ENCODE data around the gene CHST11.

CHST11 gene

DNA sequence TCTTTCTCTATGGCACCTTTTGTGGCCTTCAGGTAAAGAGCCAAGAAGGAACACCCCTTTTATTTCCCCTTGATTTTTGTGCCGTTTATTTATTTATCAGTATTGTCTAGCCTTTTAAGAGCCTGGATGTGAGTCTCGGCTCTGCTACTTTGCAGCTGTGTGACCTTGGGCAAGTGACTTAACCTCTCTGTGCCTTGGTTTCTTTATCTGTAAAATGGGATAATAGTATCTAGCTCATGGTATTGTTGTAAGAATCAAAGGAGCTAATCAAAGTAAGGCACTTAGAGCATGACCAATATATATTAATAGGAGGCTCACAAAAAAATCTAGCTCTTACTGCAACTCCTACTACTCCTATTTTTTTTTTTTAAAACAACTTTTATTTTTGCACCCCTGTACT lies 179.7 kb downstream of the CHST11 start:
- no peaks in the 10 kb centered on the region for H3K27me3 ChIP-seq (ENCODE audit: control insufficient read depth, insufficient read depth, low read length)
- no peak overlapping the region for H3K9ac ChIP-seq (ENCODE audit: low read length)
- peaks cover 10% of the 10 kb centered on the region; the same call in 1 of the 2 replicates for H3K9me3 ChIP-seq (ENCODE audit: control insufficient read depth, insufficient read depth, low read depth, low read length)
- no peak overlapping the region for H3K27ac ChIP-seq (ENCODE audit: low read depth, low read length)
- peaks cover 3% of the 10 kb centered on the region; the same call in 1 of the 2 replicates for H3K4me1 ChIP-seq (ENCODE audit: control insufficient read depth, insufficient read depth, low read length)
- no peak overlapping the region for H3K4me3 ChIP-seq (ENCODE audit: low read depth, low read length)
- H3K36me3 ChIP-seq (ENCODE audit: control insufficient read depth, insufficient read depth, low read length), result no peaks in the 10 kb centered on the region

DNA sequence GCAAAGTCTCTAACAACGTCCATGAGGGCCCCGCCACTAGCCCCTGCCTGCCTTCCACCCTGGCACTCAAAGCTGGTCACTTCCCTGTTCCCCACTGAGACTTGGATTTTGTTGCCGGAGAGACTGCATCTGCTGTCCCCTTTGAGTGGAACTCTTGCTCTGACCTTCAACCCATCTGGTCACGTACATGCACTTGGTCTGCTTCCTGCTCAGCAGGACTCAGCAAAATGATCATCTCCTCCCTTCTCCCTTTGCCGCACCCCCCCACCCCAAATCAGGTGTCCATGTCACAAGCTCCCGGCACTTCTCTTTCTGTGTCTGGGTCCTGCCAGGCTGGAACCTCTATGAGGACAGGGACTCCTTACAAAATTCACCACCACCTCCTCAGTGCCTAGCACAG lies 180.9 kb downstream of the CHST11 start:
- Histone ChIP-seq H3K4me3 (ENCODE audit: low read depth, low read length) (no peak overlapping the region), H3K36me3 (ENCODE audit: control insufficient read depth, insufficient read depth, low read length) (no peaks in the 10 kb centered on the region), H3K9ac (ENCODE audit: low read length) (no peak overlapping the region), H3K27ac (ENCODE audit: low read depth, low read length) (no peak overlapping the region), H3K27me3 (ENCODE audit: control insufficient read depth, insufficient read depth, low read length) (no peaks in the 10 kb centered on the region), H3K9me3 (ENCODE audit: control insufficient read depth, insufficient read depth, low read depth, low read length) (peaks cover 10% of the 10 kb centered on the region; the same call in 1 of the 2 replicates), H3K4me1 (ENCODE audit: control insufficient read depth, insufficient read depth, low read length) (no peaks in the 10 kb centered on the region)

DNA sequence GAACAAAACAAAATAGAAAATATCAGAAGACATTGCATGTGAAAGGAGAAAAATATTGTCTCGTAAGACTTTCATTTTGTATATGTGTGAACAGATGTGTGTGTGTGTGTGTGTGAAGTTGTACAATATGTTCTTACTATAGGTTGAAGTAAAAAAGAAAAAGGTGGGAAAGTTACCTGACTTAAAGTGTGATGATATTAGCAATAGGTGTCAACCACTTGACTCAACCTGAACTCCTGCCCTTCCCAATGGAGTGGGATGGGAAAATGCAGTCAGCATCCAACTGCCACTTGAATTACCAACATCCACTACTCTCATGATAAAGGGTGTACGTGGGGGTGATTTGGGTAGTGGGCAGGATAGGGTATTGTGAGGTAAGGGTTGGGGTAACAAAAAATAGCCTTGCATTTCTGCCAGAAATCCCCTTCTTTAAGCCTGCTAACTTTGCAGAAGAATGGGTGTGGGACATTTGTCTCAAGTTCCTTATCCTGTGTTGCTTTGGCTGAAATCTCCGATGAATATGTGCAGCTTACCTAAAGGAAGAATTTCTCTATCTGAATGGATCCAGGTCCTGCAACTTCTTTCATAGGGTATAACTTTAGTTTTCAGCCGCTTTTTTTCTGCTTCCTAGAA lies 181.6 kb downstream of the CHST11 start:
- H3K9ac ChIP-seq (ENCODE audit: low read length), result no peak overlapping the region
- H3K27me3 ChIP-seq (ENCODE audit: control insufficient read depth, insufficient read depth, low read length), result no peaks in the 10 kb centered on the region
- H3K4me1 ChIP-seq (ENCODE audit: control insufficient read depth, insufficient read depth, low read length), result no peaks in the 10 kb centered on the region
- no peak overlapping the region for H3K27ac ChIP-seq (ENCODE audit: low read depth, low read length)
- no peak overlapping the region for H3K4me3 ChIP-seq (ENCODE audit: low read depth, low read length)
- H3K9me3 ChIP-seq (ENCODE audit: control insufficient read depth, insufficient read depth, low read depth, low read length), result peaks cover 10% of the 10 kb centered on the region; the same call in 1 of the 2 replicates
- H3K36me3 ChIP-seq (ENCODE audit: control insufficient read depth, insufficient read depth, low read length), result no peaks in the 10 kb centered on the region

DNA sequence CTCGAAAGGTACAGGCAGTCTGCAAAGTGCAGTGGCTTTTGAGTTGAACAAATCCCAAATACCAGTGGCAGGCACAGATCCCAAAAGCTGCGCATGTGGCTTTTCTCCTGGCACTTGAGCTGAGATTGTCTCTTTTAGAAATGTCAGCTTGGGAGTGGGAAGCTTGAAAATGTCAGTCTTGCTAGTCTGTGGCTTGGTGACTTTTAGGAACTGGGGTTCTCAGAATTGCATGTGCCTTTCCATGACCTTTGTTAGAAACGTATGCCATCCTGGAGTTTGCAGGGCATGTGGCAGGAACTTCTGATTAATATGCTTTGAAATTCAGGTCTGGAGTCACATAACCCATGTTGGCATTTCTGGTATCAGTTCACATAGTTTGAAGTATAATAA lies 182.1 kb downstream of the CHST11 start:
- H3K9me3 ChIP-seq (ENCODE audit: control insufficient read depth, insufficient read depth, low read depth, low read length), result peaks cover 10% of the 10 kb centered on the region; the same call in 1 of the 2 replicates
- no peaks in the 10 kb centered on the region for H3K27me3 ChIP-seq (ENCODE audit: control insufficient read depth, insufficient read depth, low read length)
- H3K27ac ChIP-seq (ENCODE audit: low read depth, low read length), result no peak overlapping the region
- H3K36me3 ChIP-seq (ENCODE audit: control insufficient read depth, insufficient read depth, low read length), result no peaks in the 10 kb centered on the region
- H3K4me3 ChIP-seq (ENCODE audit: low read depth, low read length), result no peak overlapping the region
- no peaks in the 10 kb centered on the region for H3K4me1 ChIP-seq (ENCODE audit: control insufficient read depth, insufficient read depth, low read length)
- H3K9ac ChIP-seq (ENCODE audit: low read length), result no peak overlapping the region

DNA sequence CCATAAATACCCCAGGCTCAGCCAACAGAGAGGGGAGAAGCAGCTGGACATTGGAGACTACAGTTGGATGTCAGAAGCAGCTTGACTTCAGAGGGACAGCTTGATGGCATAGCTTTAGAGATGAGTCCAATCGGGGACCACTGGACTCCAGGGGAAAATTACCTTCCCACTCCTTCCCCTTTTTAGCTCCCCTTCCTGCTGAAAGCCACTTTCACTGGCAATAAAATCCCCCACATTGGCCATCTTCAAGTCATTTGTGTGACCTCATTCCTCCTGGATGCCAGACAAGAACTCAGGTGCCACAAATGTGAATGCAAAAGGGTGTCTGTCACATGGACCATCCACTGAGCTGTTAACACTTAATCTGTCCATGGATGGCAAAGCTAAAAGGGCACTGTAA lies 184.2 kb downstream of the CHST11 start:
- Histone ChIP-seq H3K4me1 (ENCODE audit: control insufficient read depth, insufficient read depth, low read length) (no peaks in the 10 kb centered on the region), H3K27ac (ENCODE audit: low read depth, low read length) (no peak overlapping the region), H3K9me3 (ENCODE audit: control insufficient read depth, insufficient read depth, low read depth, low read length) (peaks cover 10% of the 10 kb centered on the region; the same call in 1 of the 2 replicates), H3K9ac (ENCODE audit: low read length) (no peak overlapping the region), H3K27me3 (ENCODE audit: control insufficient read depth, insufficient read depth, low read length) (no peaks in the 10 kb centered on the region), H3K4me3 (ENCODE audit: low read depth, low read length) (no peak overlapping the region), H3K36me3 (ENCODE audit: control insufficient read depth, insufficient read depth, low read length) (no peaks in the 10 kb centered on the region)

DNA sequence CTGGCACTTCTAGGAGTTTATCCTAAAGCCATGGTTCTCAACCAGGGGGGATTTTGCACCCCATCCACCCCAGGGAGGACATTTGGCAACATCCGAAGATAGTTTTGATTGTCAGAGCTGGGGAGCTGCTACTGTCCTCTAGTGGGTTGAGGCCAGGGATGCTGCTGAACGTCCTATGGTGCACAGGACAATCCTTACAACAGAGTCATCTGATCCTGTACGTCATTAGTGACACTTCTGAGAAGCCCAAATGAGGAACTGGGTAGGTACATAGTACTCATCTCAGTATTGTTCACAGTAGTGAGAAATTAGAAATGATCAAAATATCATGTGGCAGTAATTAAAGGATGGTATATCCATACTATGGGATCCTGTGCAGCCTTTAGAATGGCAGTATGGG lies 185.1 kb downstream of the CHST11 start:
- H3K9me3 ChIP-seq (ENCODE audit: control insufficient read depth, insufficient read depth, low read depth, low read length), result peaks cover 10% of the 10 kb centered on the region; the same call in 1 of the 2 replicates
- no peak overlapping the region for H3K9ac ChIP-seq (ENCODE audit: low read length)
- no peak overlapping the region for H3K27ac ChIP-seq (ENCODE audit: low read depth, low read length)
- H3K4me3 ChIP-seq (ENCODE audit: low read depth, low read length), result no peak overlapping the region
- no peaks in the 10 kb centered on the region for H3K27me3 ChIP-seq (ENCODE audit: control insufficient read depth, insufficient read depth, low read length)
- H3K4me1 ChIP-seq (ENCODE audit: control insufficient read depth, insufficient read depth, low read length), result no peaks in the 10 kb centered on the region
- H3K36me3 ChIP-seq (ENCODE audit: control insufficient read depth, insufficient read depth, low read length), result peaks cover 1% of the 10 kb centered on the region; the same call in 1 of the 2 replicates

DNA sequence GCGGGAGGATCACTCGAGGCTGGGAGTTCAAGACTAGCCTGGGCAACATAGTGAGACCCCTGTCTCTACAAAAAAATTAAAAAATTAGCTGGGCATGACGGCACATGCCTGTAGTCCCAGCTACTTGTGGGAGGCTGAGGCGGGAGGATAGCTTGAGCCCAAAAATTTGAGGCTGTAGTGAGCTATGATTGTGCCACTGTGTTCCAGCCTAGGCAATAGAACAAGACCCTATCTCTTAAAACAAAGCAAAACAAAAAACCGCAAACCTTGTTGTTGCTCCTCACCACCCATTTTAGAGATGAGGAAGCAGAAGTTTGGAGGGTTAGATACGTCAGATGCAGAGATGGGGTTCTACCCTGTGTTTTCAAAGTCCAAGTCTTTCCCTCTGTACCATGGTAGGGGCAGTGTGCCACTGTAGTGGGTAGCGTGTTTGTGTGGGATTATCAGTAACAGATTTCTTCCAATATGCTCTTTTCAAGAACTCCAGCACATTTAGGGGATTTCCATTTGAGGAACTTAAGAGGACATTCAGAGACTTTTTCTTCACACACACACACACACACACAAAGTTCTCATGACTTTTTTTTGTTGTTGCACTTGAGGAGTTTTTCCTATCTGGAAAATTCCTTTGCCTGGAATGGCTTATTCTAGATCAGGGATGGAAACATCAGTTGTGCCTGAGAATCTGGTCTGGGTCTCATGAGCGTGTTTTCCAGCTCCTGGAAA lies 186.5 kb downstream of the CHST11 start:
- Histone ChIP-seq H3K9me3 (ENCODE audit: control insufficient read depth, insufficient read depth, low read depth, low read length) (peaks cover 10% of the 10 kb centered on the region; the same call in 1 of the 2 replicates), H3K27ac (ENCODE audit: low read depth, low read length) (no peak overlapping the region), H3K27me3 (ENCODE audit: control insufficient read depth, insufficient read depth, low read length) (no peaks in the 10 kb centered on the region), H3K9ac (ENCODE audit: low read length) (no peak overlapping the region), H3K36me3 (ENCODE audit: control insufficient read depth, insufficient read depth, low read length) (peaks cover 3% of the 10 kb centered on the region; the same call in 1 of the 2 replicates), H3K4me1 (ENCODE audit: control insufficient read depth, insufficient read depth, low read length) (no peaks in the 10 kb centered on the region), H3K4me3 (ENCODE audit: low read depth, low read length) (no peak overlapping the region)

DNA sequence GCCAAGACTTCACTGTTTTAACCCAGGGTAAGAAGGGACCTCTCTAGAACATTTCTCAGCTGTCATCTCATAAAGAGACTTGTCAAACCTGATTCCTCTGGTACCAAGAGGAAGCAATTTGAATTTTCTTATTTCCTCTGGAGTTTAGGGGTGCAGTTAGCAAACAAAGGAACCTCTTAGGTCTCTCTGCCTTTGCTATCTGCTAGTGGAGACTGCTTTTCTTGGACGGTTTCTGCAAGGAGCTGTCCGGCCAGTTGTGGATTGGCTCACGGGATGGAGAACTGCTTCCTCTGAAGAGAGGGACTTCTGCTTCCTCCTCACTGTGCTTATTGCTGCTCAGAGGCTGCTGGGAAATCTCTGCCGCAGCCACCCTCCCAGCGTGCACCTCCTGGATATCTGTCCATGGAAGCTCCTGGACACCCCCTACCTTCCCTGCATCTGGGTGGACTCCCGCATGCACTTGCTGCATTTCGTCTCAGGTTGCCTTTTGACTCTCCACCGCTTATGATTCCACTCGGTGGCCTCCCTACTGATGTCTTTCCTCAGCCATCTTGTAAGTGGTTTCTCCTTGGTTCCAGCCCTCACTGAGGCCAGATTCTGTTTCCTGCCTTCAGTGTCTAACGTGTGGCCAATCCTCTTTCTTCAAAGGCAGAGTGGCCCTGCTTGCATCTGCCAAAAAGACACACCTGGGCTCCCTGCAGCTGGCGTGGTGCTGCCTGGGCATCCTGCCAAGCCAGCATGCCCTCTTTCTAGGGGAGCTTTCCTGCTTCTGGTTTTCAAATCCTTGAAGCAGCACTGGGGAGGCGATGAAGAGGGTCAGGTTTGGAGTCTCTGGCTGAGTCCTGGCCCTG lies 187.3 kb downstream of the CHST11 start:
- peaks cover 3% of the 10 kb centered on the region; the same call in 1 of the 2 replicates for H3K36me3 ChIP-seq (ENCODE audit: control insufficient read depth, insufficient read depth, low read length)
- no peak overlapping the region for H3K4me3 ChIP-seq (ENCODE audit: low read depth, low read length)
- H3K9ac ChIP-seq (ENCODE audit: low read length), result no peak overlapping the region
- no peak overlapping the region for H3K27ac ChIP-seq (ENCODE audit: low read depth, low read length)
- H3K4me1 ChIP-seq (ENCODE audit: control insufficient read depth, insufficient read depth, low read length), result no peaks in the 10 kb centered on the region
- no peaks in the 10 kb centered on the region for H3K27me3 ChIP-seq (ENCODE audit: control insufficient read depth, insufficient read depth, low read length)
- H3K9me3 ChIP-seq (ENCODE audit: control insufficient read depth, insufficient read depth, low read depth, low read length), result peaks cover 10% of the 10 kb centered on the region; the same call in 1 of the 2 replicates

DNA sequence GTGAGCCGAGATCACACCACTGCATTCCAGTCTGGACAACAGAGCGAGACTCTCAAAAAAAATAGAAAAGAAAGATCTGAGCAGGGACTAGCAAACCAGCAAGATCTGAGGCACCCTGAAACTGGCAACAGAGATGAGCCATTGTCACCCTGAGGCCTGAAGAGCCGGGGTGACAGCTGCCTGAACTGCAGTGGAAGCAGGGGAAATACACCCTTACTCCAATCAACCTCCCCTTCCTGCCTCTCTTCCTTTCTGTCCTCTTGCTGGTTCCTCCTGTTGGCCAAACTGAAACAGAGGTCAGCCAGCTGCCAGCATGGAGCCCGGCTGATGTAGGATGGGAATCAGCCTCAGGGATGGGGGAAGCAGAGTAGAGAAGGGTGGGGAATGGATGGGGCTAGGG lies 192.0 kb downstream of the CHST11 start:
- Histone ChIP-seq H3K4me3 (ENCODE audit: low read depth, low read length) (no peak overlapping the region), H3K27me3 (ENCODE audit: control insufficient read depth, insufficient read depth, low read length) (no peaks in the 10 kb centered on the region), H3K36me3 (ENCODE audit: control insufficient read depth, insufficient read depth, low read length) (peaks cover 3% of the 10 kb centered on the region; the same call in 1 of the 2 replicates), H3K27ac (ENCODE audit: low read depth, low read length) (no peak overlapping the region), H3K9ac (ENCODE audit: low read length) (no peak overlapping the region), H3K4me1 (ENCODE audit: control insufficient read depth, insufficient read depth, low read length) (peaks cover 4% of the 10 kb centered on the region; the same call in 1 of the 2 replicates), H3K9me3 (ENCODE audit: control insufficient read depth, insufficient read depth, low read depth, low read length) (no peaks in the 10 kb centered on the region)

DNA sequence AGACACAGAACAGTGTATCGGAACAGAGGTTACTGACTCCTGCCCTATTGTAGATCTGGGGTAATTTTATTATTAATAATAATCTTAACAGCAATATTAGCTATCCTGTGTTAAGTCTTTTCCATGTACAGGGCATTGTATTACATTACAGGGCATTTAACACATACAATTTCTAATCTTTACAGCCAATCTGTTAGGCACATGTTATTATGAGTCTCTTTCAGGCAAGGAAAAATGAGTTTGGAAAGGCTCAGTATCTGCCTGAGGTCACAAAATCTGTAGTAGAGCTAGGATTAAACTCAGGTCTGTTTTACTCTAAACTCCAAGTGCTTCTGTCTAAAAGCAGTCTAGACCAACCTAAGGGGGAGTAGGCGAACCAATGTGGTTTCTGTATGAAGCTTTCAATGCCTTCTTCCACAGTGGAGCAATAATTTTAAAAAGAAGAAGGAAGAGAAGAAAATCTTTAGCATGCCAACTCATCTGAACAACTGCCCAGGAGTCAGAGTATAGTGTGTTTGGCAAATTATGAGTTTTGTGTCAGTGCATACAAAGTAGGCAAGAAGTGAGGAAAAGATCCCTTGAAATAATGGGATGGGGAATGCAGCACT lies 192.6 kb downstream of the CHST11 start:
- H3K9ac ChIP-seq (ENCODE audit: low read length), result no peak overlapping the region
- peaks cover 5% of the 10 kb centered on the region; the same call in 1 of the 2 replicates for H3K4me1 ChIP-seq (ENCODE audit: control insufficient read depth, insufficient read depth, low read length)
- H3K27ac ChIP-seq (ENCODE audit: low read depth, low read length), result no peak overlapping the region

More for the DNA sequence above, 192.6 kb downstream of the CHST11 start:
- Histone ChIP-seq H3K36me3 (ENCODE audit: control insufficient read depth, insufficient read depth, low read length) (peaks cover 3% of the 10 kb centered on the region; the same call in 1 of the 2 replicates), H3K27me3 (ENCODE audit: control insufficient read depth, insufficient read depth, low read length) (no peaks in the 10 kb centered on the region), H3K9me3 (ENCODE audit: control insufficient read depth, insufficient read depth, low read depth, low read length) (no peaks in the 10 kb centered on the region), H3K4me3 (ENCODE audit: low read depth, low read length) (no peak overlapping the region)

Measured in HUES6 (cell line).